Glutamatergic neuron (in vitro differentiated cells): Measurements from ENCODE around the gene TOMM40. TPM values are rescaled to one million over a fixed set of nuclear protein-coding genes. Genes with fewer than 3 reads are reported as not detected.

ENCODE experiments used
- DNase-seq: peaks from one replicate; pipeline ENCODE4 v3.0.0; 2022
- H3K27ac Mint-ChIP-seq: one replicate; pipeline ENCODE4 v1.8.0; 2020; ENCODE audit warnings: mild to moderate bottlenecking, mixed read lengths, inconsistent platforms; ENCODE audit not compliant: unreplicated experiment
- H3K27me3 Mint-ChIP-seq: one replicate; pipeline ENCODE4 v1.8.0; 2020; ENCODE audit warnings: mild to moderate bottlenecking, moderate library complexity, mixed read lengths, inconsistent platforms; ENCODE audit not compliant: unreplicated experiment
- H3K36me3 Mint-ChIP-seq: one replicate; pipeline ENCODE4 v1.8.0; 2020; ENCODE audit warnings: mild to moderate bottlenecking, mixed read lengths, inconsistent platforms; ENCODE audit not compliant: unreplicated experiment
- H3K4me1 Mint-ChIP-seq: one replicate; pipeline ENCODE4 v1.8.0; 2020; ENCODE audit warnings: mild to moderate bottlenecking, low read depth, mixed read lengths, inconsistent platforms; ENCODE audit not compliant: unreplicated experiment
- H3K4me3 Mint-ChIP-seq: one replicate; pipeline ENCODE4 v1.8.0; 2020; ENCODE audit warnings: mild to moderate bottlenecking, mixed read lengths, inconsistent platforms; ENCODE audit not compliant: unreplicated experiment
- H3K9me3 Mint-ChIP-seq: one replicate; pipeline ENCODE4 v1.8.0; 2020; ENCODE audit warnings: mild to moderate bottlenecking, moderate library complexity, mixed read lengths, inconsistent platforms; ENCODE audit not compliant: unreplicated experiment
- CTCF ChIP-seq: fragments of 200-600 bp; sonication (generic); IDR thresholded peaks from one replicate; pipeline ENCODE4 v1.5.0; 2021; ENCODE audit not compliant: partially characterized antibody, unreplicated experiment
- total RNA-seq: library from RNA; stranded (reverse); fragmentation: NEBNext Ultra II Directional; extraction: Animal tissue kit (Norgen Biotek cat#: 25700); gene quantifications from one replicate; pipeline ENCODE4 v1.2.1, GENCODE V29; 2021; ENCODE audit not compliant: unreplicated experiment

Gene TOMM40
- total RNA-seq, 1 donor from 2014 or later: 57.8 TPM

- peaks cover 14% of the 10 kb centered on the region for H3K4me1 Mint-ChIP-seq
- H3K27me3 Mint-ChIP-seq: peaks cover 7% of the 10 kb centered on the region
- peaks cover 3% of the 10 kb centered on the region for H3K36me3 Mint-ChIP-seq
- DNase-seq: no peak
- H3K9me3 Mint-ChIP-seq: peaks cover 4% of the 10 kb centered on the region
- H3K4me3 Mint-ChIP-seq: no peak overlapping the region
- no peak overlapping the region for H3K27ac Mint-ChIP-seq
- no peak for TF ChIP-seq CTCF
Measured at GRCh38 chr19:44863990-44864389, 27.1 kb upstream of the TOMM40 start.

- Mint-ChIP-seq H3K9me3 (peaks cover 4% of the 10 kb centered on the region), H3K36me3 (no peaks in the 10 kb centered on the region), H3K4me3 (no peak overlapping the region), H3K27ac (no peak overlapping the region), H3K4me1 (peaks cover 11% of the 10 kb centered on the region), H3K27me3 (peaks cover 8% of the 10 kb centered on the region)
- no peak for TF ChIP-seq CTCF
- DNase-seq: no peak
Measured at GRCh38 chr19:44865196-44865767, 25.8 kb upstream of the TOMM40 start.

- TF ChIP-seq CTCF: no peak
- H3K27ac Mint-ChIP-seq: no peak overlapping the region
- no peak for DNase-seq
- no peak overlapping the region for H3K4me3 Mint-ChIP-seq
- peaks cover 8% of the 10 kb centered on the region for H3K27me3 Mint-ChIP-seq
- no peaks in the 10 kb centered on the region for H3K36me3 Mint-ChIP-seq
- peaks cover 4% of the 10 kb centered on the region for H3K9me3 Mint-ChIP-seq
- peaks cover under 1% of the 10 kb centered on the region for H3K4me1 Mint-ChIP-seq
Measured at GRCh38 chr19:44866664-44867063, 24.4 kb upstream of the TOMM40 start.

GRCh38 chr19:44867578-44867977, 23.5 kb upstream of the TOMM40 start:
- no peaks in the 10 kb centered on the region for H3K4me1 Mint-ChIP-seq
- DNase-seq: no peak
- H3K27me3 Mint-ChIP-seq: peaks cover 8% of the 10 kb centered on the region
- H3K36me3 Mint-ChIP-seq: peaks cover 6% of the 10 kb centered on the region
- no peak for TF ChIP-seq CTCF
- no peak overlapping the region for H3K27ac Mint-ChIP-seq
- H3K4me3 Mint-ChIP-seq: no peak overlapping the region
- peaks cover 4% of the 10 kb centered on the region for H3K9me3 Mint-ChIP-seq

- peaks cover 8% of the 10 kb centered on the region for H3K27me3 Mint-ChIP-seq
- no peak overlapping the region for H3K27ac Mint-ChIP-seq
- no peak for TF ChIP-seq CTCF
- peaks cover 6% of the 10 kb centered on the region for H3K36me3 Mint-ChIP-seq
- no peaks in the 10 kb centered on the region for H3K4me1 Mint-ChIP-seq
- DNase-seq: no peak
- peaks cover 2% of the 10 kb centered on the region for H3K9me3 Mint-ChIP-seq
- no peak overlapping the region for H3K4me3 Mint-ChIP-seq
Measured at GRCh38 chr19:44869733-44870470, 21.2 kb upstream of the TOMM40 start.
